Nephron (organoid): Measurements from ENCODE around the gene FGF9.

ENCODE experiments used
- H3K27ac Mint-ChIP-seq, 3 experiments: 2 replicates each; pipeline ENCODE4 v1.8.0; 2020; ENCODE audit warnings: mixed read lengths in 3 of 3, mild to moderate bottlenecking in 2 of 3, moderate library complexity in 1 of 3
- H3K27me3 Mint-ChIP-seq: 2 replicates; pipeline ENCODE4 v1.8.0; 2021; ENCODE audit warnings: low read depth, mild to moderate bottlenecking, moderate library complexity, mixed read lengths
- H3K36me3 Mint-ChIP-seq: 2 replicates; pipeline ENCODE4 v1.8.0; 2020; ENCODE audit warnings: low read depth, mixed read lengths
- H3K4me1 Mint-ChIP-seq: 2 replicates; pipeline ENCODE4 v1.8.0; 2020; ENCODE audit warnings: mixed read lengths
- H3K4me3 Mint-ChIP-seq, 3 experiments: 2 replicates each; pipeline ENCODE4 v1.8.0; 2020; ENCODE audit warnings: mild to moderate bottlenecking in 3 of 3, mixed read lengths in 3 of 3, moderate library complexity in 2 of 3
- H3K9me3 Mint-ChIP-seq: 2 replicates; pipeline ENCODE4 v1.8.0; 2020; ENCODE audit warnings: mixed read lengths
- TF ChIP-seq, protein P1 (sequence below), 3 experiments: fragments of 200-600 bp; sonication (generic); IDR thresholded peaks; one replicate each; pipeline ENCODE4 v1.5.0; 2021; ENCODE audit warnings: antibody characterized with exemption in 3 of 3; ENCODE audit not compliant: unreplicated experiment in 3 of 3

FGF9 gene

DNA sequence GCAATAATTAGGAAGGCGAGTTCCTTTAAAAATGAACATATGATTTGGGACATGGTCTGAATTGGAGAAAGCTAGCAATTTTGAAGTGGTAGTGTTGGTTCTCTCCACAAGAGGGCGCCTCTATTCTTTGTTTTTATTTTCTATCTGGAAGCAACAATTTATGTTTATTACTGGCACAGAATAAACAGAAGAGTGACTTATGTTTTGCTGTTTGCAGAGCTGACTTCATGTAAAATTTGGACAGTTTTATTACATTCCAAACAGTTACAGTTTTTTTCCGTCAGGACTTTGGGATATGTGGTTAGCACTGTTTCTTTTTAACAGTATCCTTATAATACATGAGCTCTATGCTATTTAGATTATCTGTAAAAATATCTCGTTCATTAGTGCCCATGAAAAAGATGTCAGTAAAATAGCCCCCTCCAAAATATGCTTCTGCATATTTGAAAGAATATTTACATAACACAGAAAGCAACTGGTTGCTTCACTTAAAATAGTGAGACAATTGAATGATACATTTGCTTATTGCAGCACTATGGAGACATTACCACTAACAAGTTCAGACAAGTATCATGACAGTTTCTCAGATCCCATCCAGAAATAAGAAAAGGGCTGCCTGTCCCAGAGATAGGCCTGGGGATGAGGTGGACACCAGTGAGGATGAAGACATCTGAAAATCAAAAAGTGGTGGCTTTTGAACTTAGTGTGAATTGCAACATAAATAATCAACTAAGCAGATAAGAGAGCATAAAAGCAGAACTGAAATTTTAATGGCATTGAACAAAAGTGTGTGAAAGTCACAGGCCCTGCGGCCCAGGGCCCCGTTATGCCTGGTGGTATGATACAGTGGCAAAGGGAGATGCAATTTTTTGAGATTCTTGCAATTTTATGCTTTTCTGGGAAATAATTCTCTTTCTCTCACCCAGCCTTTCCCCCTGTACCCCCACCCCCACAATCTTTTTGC is 32.3 kb upstream of the FGF9 start:
- peak overlapping the region in 2 of 3 experiments; percentile 35 to 51 for H3K27ac Mint-ChIP-seq
- TF ChIP-seq, protein P1, sequence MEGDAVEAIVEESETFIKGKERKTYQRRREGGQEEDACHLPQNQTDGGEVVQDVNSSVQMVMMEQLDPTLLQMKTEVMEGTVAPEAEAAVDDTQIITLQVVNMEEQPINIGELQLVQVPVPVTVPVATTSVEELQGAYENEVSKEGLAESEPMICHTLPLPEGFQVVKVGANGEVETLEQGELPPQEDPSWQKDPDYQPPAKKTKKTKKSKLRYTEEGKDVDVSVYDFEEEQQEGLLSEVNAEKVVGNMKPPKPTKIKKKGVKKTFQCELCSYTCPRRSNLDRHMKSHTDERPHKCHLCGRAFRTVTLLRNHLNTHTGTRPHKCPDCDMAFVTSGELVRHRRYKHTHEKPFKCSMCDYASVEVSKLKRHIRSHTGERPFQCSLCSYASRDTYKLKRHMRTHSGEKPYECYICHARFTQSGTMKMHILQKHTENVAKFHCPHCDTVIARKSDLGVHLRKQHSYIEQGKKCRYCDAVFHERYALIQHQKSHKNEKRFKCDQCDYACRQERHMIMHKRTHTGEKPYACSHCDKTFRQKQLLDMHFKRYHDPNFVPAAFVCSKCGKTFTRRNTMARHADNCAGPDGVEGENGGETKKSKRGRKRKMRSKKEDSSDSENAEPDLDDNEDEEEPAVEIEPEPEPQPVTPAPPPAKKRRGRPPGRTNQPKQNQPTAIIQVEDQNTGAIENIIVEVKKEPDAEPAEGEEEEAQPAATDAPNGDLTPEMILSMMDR (IDR thresholded peaks at IDR 0.05; ENCODE audit: unreplicated experiment in 3 of 3), result peak; percentile 74 to 84 (median 82)

DNA sequence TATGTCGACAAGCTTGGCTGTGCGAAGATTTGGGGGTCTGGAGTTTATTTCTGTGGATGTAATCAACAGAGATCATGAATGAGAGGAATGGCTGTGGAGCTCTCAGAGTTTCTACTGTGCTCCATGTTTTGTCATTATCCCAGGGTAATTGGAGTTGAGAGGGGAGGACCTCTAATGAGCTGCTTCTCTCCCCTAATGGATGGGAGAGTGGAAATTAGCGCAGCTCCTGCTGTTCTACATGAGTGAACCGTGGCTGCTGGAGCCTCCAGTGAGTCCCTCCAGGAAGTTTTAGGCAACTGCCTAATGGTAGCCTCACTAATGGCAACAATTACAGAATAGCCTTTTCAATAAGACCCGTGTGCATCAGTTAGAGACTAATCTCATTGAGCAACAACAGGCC is 31.3 kb upstream of the FGF9 start:
- Mint-ChIP-seq H3K4me3 (no peak overlapping the region), H3K27ac (peak overlapping the region in 1 of 3 experiments; percentile 18), H3K4me1 (peaks cover 19% of the 10 kb centered on the region), H3K36me3 (no peaks in the 10 kb centered on the region), H3K9me3 (peaks cover 6% of the 10 kb centered on the region), H3K27me3 (peaks cover 6% of the 10 kb centered on the region)
- TF ChIP-seq, protein P1 (IDR thresholded peaks at IDR 0.05; ENCODE audit: unreplicated experiment in 3 of 3), result no peak

More for the DNA sequence above, 32.3 kb upstream of the FGF9 start:
- Mint-ChIP-seq H3K27me3 (peaks cover 6% of the 10 kb centered on the region), H3K4me3 (no peak overlapping the region), H3K9me3 (peaks cover 6% of the 10 kb centered on the region), H3K4me1 (peaks cover 19% of the 10 kb centered on the region), H3K36me3 (no peaks in the 10 kb centered on the region)

DNA sequence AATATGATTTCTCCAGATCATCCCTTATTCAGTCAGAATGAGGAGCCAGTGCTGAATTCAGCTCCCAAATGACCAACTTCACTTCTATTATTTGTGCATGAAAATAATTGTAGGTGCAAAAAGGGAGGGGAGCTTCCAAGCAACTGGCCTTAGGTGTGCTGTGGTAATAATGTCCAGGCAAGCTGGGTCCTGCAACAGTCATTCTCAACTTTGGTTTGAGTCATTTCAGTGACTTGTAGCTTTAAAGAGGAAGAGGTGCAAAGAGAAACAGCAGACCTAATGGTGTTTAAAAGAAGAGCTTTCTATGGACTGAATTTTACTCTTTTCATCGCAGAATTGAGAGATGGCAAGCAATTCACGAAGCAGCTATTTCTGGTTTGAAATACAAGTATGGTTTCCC is 29.2 kb upstream of the FGF9 start:
- TF ChIP-seq, protein P1 (IDR thresholded peaks at IDR 0.05; ENCODE audit: unreplicated experiment in 3 of 3), result no peak
- Mint-ChIP-seq H3K9me3 (peaks cover 6% of the 10 kb centered on the region), H3K36me3 (no peaks in the 10 kb centered on the region), H3K27me3 (peaks cover 6% of the 10 kb centered on the region), H3K4me3 (no peak overlapping the region), H3K4me1 (peaks cover 19% of the 10 kb centered on the region), H3K27ac (no peak overlapping the region)

DNA sequence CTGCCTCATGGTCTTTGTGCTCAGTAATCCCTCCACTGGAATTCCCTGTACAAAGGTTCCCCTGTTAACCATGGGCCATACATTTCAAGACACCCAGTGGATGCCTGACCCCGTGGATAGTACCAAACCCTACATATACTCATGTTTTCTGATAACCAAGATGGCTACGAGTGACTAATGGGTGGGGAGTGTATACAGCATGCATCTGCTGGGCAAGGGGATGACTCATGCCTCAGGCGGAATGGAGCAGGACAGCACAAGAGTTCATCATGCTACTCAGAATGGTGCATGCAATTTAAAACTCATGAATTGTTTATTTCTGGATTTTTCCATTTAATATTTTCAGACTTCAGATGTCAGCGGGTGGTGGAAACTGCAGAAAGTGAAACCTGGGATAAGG is 13.3 kb upstream of the FGF9 start:
- H3K36me3 Mint-ChIP-seq, result peaks cover 10% of the 10 kb centered on the region
- no peak overlapping the region for H3K4me3 Mint-ChIP-seq
- H3K27ac Mint-ChIP-seq, result no peak overlapping the region
- TF ChIP-seq, protein P1 (IDR thresholded peaks at IDR 0.05; ENCODE audit: unreplicated experiment in 3 of 3), result no peak
- peaks cover 37% of the 10 kb centered on the region for H3K9me3 Mint-ChIP-seq
- peaks cover 8% of the 10 kb centered on the region for H3K27me3 Mint-ChIP-seq
- peaks cover 6% of the 10 kb centered on the region for H3K4me1 Mint-ChIP-seq

DNA sequence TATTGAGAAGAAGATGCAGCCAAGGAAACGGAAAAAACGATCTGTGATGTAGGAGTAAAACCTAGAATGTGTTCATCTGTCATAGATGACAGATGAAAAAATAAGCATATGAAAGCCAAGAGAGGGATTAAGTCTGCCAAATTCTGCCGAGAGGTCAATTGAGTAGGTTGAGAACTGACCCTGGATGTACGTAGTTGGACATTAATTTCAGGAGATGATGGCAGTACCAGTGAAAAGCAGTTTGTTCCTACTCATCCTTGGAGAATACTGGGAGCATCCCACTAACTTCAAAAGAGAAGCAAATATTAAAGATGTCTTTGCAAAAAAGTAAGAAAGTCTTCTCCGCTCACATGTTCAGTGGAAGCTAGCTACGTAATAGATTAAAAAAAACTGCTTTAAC is 11.8 kb upstream of the FGF9 start:
- no peak overlapping the region for H3K4me3 Mint-ChIP-seq
- peaks cover 6% of the 10 kb centered on the region for H3K4me1 Mint-ChIP-seq
- peaks cover 8% of the 10 kb centered on the region for H3K27me3 Mint-ChIP-seq
- TF ChIP-seq, protein P1 (IDR thresholded peaks at IDR 0.05; ENCODE audit: unreplicated experiment in 3 of 3), result no peak
- peaks cover 9% of the 10 kb centered on the region for H3K36me3 Mint-ChIP-seq
- H3K27ac Mint-ChIP-seq, result no peak overlapping the region
- H3K9me3 Mint-ChIP-seq, result peaks cover 32% of the 10 kb centered on the region
